RPMI8226 (cell line): ENCODE data around the gene RAPGEF2.
"Not testable (repeated sequence)": the region's sequence is repeated elsewhere in the genome, so short reads cannot be mapped to it uniquely, and the experiment has no call there.

Source experiments
- DNase-seq: peaks from one replicate; pipeline ENCODE4 v3.0.0-alpha.2; 2015

The RAPGEF2 gene

GRCh38 chr4:159283696-159284095, 180.8 kb downstream of the RAPGEF2 start:
- DNase-seq: no peak

GRCh38 chr4:159284113-159284512, 181.2 kb downstream of the RAPGEF2 start:
- DNase-seq: no peak

DNA sequence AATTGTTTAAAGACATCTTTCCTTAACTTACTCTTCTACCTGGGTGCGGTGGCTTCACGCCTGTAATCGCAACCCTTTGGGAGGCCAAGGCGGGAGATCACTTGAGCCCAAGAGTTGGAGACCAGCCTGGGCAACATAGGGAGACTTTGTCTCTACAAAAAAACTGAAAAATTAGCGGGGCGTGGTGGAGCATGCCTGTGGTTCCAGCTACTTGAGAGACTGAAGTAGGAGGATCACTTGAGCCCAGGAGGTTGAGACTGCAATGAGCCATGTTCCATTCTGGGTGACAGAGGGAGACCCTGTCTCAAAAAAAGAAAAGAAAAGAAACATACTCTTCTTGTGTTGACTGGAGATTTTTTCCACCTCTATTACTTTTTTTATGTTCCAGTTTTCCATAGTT, 181.9 kb downstream of the RAPGEF2 start:
- DNase-seq: no peak

DNA sequence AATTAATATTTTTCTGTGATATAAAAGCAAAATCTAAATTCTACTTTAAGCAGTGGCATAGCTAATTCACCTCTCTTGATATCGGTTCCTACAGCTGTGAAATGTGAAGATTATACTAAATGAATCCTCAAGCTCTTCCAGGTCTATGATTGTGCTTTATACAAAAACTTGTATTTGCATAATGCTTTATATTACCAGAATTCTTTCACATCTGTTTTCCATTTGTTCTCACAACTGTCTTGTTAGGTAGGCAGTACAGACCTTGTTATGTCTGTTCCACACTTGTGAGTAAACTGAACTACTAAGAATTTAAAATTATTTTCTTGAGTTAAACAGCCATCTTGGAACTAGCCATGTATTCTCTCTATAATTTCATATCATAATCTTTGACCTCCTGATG, 184.9 kb downstream of the RAPGEF2 start:
- DNase-seq: no peak

DNA sequence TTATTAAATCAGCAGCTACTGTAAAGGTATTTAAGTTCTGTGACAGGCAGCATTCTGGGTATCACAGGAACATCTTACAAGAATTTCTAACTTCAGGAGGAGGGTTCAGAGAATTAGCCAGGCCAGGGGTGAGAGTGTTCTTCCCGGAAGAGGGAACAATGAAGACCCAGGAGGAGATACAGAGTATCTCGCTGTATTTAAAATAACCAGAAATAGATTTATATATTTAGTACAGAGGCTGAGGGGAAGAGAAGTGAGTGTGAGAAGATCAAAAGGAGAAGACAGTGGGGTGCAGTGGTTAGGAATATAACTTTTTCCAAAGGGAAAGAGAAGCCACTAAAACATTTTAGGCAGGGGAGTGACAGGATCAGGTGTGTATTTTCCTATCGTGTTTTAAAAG, 186.8 kb downstream of the RAPGEF2 start:
- no peak for DNase-seq

- DNase-seq: no peak
Measured at GRCh38 chr4:159290321-159291030, 187.6 kb downstream of the RAPGEF2 start.

GRCh38 chr4:159291176-159291575, 188.3 kb downstream of the RAPGEF2 start:
- no peak for DNase-seq

DNA sequence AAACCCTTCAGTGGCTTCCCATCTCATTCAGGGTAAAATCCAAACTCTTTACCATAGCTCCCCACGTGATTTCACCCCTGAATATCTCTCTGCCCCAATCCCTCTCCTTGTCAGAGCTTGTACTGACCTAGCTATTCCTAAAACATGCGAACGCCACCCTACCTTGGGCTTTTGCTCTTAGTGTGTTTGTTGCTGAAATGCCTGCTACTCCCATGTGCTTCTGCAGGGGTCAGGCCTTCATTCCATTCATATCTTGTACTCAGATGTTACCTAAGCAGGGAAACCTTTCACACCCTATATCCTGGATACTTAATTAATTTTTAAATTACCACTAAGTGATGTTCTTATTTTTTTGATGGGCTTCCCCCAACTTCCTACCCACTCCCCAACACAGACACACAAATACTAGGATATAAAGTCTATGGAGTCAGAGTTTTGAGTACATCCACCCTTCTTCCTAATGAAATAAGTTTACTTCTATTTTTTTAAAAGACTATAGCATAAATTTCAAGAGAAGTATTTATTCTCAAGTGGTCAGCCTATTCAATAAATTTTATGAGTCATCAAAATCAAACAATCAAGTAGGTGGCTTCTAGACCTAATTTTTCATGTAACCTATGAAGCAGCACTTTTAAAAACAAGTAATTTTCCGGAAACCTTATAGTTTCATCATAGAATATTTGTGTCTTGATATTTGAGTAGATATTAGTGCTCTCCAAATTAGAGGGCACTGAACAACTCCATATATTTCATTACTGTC, 189.4 kb downstream of the RAPGEF2 start:
- no peak for DNase-seq

DNA sequence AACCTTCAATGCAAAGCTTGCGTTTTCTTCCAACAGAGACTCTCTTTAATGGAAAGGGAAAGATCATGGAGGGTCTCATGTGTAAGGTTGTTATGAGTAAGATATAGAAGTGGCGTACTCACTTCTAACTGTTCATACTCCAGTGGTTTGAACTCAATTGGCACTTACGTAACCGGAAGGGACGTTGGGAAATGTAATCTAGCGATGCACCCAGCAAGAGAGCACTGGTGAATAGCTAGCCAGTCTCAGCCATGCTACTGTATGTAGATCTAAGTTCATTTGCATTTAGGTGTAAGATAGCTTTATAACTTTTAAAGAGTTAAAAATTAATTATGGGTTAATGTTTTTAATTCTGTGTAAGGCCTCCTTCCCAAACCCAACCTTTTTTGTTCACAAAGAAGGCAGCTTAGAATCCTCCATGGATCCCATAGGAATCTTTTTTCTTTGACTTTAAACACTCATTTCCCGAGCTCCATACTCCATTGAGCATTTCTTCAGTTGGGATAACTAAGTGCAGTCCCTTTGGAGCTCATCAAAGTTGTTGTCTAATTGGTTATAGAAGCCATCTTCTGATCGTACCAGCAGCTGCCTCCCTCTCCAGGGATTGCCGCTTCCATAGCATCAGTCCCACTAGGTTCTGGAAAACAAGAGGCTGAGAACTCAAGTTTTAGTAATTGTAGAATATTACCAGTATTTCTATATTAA, 191.1 kb downstream of the RAPGEF2 start:
- no peak for DNase-seq

GRCh38 chr4:159296061-159296460, 193.2 kb downstream of the RAPGEF2 start:
- no peak for DNase-seq

DNA sequence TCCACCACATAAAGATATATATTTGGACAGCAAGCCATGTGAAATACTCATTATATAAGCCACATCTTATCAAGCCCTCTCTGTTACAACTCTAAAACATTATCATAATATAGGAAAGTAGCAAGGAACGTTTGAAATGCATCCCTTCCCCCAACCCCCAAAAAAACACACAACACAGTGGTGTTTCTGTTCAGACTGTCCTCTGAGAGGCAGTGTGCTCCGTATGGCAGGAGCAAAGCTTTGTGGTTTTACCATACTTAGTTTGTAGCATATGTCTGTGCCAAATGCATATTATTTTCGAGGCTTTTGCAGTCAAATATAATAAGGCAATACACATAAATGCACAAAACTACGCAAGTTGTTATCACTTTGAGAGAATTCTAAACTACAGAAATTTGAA, 194.2 kb downstream of the RAPGEF2 start:
- no peak for DNase-seq

DNA sequence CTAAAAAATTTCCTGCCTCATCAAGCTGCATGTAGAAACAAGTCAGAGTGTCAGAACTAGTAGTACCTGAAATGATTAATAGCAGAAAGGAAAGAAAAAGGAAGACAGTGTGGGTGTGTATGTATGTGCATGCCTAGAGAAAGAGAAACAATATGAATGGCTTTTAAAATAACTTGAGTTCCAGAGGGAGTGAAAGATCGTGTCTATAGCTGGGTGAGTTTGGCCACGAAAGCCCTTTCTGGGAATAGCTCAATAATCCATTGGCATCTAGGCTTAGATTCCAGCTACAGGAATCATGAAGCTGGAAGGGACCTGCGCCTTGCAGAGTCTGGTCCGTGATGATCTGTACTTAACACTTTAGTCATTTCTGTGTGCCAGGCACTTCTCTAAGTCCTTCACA, 195.6 kb downstream of the RAPGEF2 start:
- no peak for DNase-seq

GRCh38 chr4:159303435-159303834, 200.6 kb downstream of the RAPGEF2 start:
- DNase-seq: no peak

DNA sequence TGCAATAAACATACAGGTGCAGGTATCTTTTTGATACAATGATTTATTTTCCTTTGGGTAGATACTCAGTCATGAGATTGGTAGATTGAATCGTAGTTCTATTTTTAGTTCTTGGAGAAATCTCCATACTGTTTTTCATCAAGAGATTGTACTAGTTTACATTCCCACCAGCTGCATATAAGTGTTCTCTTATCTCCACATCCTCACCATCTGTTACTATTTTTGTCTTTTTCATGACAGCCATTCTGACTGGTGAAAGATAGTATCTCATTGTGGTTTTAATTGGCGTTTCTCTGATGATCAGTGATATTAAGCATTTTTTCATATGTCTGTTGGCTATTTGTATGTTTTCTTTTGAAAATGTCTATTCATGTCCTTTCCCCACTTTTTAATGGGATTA, 202.2 kb downstream of the RAPGEF2 start:
- DNase-seq: no peak

DNA sequence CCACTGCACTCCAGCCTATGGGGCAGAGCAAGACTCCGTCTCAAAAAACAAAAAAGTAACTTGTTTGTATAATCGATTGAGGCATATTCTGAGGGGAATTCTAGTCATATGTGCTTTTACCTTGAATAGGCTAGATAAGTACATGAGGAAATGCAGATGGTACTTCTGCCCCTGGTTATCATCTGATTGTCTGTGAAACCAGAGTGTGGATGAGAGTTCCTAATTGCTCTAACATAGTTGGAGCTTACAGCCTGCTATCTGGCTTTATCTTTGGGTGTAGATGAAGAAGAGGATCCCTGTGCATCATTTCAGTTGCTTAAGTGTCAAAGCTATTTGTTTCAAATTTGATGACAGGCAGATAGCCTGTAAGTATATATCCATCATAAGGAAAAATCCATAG, 205.1 kb downstream of the RAPGEF2 start:
- DNase-seq: no peak

- no peak for DNase-seq
Measured at GRCh38 chr4:159308566-159309340, 205.9 kb downstream of the RAPGEF2 start.

DNA sequence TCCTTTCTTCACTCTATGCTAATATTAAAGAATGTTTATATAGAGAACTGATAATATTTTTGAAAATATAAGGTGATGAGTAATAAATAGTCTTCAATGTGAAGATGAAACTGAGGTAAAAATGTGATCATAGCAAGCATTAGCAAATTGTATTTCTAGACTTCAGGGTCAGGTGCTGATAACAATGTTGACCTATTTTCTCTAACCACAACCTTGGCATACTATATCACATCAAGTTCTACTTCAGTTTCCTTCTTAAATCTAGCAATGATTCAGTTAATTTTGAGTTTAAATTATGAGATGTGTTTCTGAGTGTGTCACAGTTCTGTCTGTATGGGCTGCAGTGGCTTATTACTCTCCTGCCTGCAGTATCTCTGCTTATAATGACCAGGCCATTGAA, 209.4 kb downstream of the RAPGEF2 start:
- DNase-seq: no peak

DNA sequence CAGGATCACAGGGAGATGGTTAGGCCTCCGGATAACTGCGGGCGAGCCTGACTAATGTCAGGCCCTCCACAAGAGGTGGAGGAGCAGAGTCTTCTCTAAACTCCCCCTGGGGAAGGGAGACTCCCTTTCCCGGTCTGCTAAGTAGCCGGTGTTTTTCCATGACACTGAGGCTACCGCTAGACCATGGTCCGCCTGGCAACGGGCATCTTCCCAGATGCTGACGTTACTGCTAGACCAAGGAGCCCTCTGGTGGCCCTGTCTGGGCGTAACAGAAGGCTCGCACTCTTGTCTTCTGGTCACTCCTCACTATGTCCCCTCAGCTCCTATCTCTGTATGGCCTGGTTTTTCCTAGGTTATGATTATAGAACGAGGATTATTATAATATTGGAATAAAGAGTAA, 213.0 kb downstream of the RAPGEF2 start:
- DNase-seq: not testable (repeated sequence)

DNA sequence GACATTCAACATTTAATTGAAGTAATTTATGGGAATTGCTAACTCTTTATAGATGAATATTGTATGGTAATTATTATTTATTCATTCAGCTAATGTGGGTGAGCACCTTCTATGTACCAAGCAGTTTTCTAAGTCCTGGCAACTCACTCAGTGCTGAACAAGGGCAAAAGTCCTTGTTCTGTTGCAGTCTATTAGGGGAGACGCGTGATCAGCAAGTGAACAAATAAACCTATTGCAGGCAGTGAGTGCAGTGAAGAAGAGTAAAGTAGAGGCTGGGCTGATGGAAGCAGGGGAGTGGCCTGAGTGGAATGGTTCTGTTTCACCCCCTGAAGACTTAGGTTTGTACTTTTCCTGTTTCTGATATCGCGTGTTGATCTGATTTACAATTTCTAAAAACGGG, 214.3 kb downstream of the RAPGEF2 start:
- DNase-seq: no peak

DNA sequence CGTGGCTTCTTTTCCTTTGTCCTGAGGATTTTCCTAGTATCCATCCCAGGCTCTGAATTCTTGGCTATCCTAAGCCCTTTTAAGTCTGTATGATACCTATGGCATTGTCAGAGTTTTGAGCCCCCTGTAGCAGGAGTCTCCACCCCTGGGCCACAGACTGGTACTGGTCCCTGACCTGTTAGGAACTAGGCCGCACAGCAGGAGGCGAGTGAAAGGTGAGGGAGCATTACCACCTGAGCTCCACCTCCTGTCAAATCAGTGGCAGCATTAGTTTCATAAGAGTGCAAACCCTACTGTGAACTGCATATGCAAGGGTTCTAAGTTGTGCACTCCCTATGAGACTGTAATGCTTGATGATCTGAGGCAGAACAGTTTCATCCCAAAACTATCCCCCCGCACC, 216.1 kb downstream of the RAPGEF2 start:
- DNase-seq: no peak

DNA sequence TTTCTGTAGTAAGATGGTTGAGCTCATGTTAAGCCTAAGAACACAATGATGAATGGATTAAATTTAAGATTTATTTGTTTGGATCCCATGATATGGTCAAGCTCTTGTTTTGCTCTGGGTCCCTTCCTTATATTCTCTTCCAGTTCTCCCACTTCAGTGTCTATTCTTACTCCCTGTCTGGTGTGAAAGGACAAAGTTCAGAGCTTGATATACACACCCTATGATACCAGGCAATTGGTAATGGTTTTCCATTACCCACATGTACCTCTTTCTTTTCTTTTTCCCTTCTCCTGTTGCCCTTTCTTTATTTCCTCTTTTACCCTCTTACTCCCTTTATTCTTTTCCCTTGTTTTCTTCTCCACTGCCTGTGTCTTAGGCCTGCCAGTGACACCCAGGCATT, 223.6 kb downstream of the RAPGEF2 start:
- DNase-seq: no peak

GRCh38 chr4:159328766-159329165, 225.9 kb downstream of the RAPGEF2 start:
- no peak for DNase-seq

DNA sequence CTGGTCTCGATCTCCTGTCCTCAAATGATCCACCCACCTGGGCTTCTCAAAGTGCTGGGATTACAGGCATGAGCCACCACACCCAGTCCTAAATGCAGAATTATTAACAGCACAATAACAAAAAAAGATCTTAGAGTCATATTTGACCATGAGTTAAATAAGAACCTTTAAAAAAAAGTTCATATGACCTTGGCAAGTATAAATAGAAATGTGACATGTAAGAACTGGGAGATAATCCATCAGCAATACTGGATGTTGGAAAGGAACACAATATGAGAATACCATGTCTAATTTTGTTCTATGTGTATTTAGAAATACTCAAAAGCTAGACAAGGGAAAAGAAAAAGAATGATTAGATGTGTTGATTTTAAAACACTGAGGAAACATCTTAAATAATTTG, 231.6 kb downstream of the RAPGEF2 start:
- DNase-seq: no peak
